ENCODE results near the gene PTTG1IP2.

Gene PTTG1IP2

GRCh38 chr7:90552521-90552920 is 83.1 kb downstream of the PTTG1IP2 start:
- TF ChIP-seq CTCF (IDR thresholded peaks at IDR 0.05), result peak; percentile 49
- TF ChIP-seq ZFX (IDR thresholded peaks at IDR 0.05; ENCODE audit: borderline replicate concordance), result no peak

GRCh38 chr7:90560730-90561129 is 91.3 kb downstream of the PTTG1IP2 start:
- TF ChIP-seq CTCF (IDR thresholded peaks at IDR 0.05) (no peak), ZFX (IDR thresholded peaks at IDR 0.05; ENCODE audit: borderline replicate concordance) (no peak)
- no peak overlapping the region for H3K27ac ChIP-seq

More at GRCh38 chr7:90552521-90552920, 83.1 kb downstream of the PTTG1IP2 start:
- H3K27ac ChIP-seq, result no peak overlapping the region
